Stromal cell of bone marrow (primary cell): Measurements from ENCODE around the gene RALA.
"Not testable (repeated sequence)": the region's sequence is repeated elsewhere in the genome, so short reads cannot be mapped to it uniquely, and the experiment has no call there.

Experiments used
- DNase-seq: peaks from one replicate; pipeline ENCODE4 v3.0.0-alpha.2; 2012; ENCODE audit warnings: low read depth

RALA gene

DNA sequence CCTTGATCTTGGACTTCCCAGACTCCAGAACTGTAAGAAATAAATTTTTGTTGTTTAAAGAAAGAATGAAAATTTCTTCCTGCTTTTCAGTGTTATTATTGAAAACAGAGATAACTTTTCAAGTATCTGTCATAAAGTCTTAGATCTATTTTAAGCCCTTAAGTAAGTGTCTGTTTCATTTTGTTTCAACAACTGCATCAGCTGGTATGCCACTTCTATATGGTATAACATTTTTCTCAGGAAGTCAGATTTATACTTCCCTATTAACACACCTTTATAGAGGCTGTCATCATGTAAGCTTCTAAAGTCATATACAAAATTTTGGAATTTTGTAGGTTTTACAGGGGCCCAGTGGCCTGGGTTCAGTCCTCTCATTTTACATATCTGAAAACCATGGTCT, 24.4 kb downstream of the RALA start:
- no peak for DNase-seq

GRCh38 chr7:39650676-39651075, 27.3 kb downstream of the RALA start:
- DNase-seq: peak; percentile 86

DNA sequence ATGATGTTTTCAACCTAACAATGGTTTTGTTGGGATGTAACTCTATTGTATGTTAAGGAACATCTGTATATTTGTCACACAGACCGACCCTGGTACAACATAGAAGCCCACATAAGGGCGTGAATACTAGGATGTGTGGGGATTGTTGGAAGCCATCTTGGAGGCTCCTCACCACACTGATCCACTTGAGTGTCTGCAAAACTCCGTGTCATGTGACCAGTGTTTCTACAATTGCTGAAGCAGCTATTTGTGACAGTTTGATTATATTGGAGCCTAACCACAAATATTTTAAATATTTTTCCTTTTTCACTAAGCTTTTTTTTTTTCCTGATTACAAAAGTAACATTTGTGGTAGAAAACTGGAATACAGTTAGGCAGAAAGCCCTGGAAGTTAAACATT, 27.9 kb downstream of the RALA start:
- DNase-seq: peak; percentile 15

GRCh38 chr7:39656415-39656814, 33.0 kb downstream of the RALA start:
- DNase-seq: no peak

- DNase-seq: no peak
Measured at GRCh38 chr7:39659356-39660013, 36.1 kb downstream of the RALA start.

DNA sequence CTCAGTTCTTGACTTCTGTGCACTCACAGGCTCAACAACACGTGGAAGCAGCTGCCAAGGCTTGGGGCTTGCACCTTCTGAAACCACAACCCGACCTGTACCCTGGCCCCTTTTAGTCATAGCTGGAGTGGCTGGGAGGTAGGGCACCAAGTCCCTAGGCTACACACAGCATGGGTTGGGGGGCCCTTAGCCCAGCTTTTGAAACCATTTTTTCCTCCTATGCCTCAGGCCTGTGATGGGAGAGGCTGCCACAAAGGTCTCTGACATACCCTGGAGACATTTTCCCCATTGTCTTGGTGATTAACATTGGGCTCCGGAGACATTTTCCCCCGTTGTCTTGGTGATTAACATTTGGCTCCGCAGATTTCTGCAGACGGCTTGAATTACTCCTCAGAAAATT, 38.6 kb downstream of the RALA start:
- DNase-seq: no peak

DNA sequence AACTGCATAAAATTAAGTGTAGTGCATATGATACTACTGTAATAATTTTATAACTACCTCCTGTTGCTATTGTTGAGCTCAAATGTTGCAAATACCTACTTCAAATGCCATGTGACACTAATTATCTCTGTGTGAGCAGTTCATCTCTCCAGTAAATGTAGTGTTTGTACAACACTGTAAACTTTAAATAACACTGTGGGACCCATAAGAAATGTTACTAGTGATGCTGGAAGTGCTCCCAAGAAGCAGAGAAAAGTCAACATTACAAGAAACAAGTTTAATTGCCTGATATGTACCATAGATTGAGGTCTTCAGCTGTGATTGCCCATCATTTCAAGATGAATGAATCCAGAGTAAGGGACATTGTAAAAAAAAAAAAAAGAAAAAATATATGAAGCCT, 39.9 kb downstream of the RALA start:
- no peak for DNase-seq

DNA sequence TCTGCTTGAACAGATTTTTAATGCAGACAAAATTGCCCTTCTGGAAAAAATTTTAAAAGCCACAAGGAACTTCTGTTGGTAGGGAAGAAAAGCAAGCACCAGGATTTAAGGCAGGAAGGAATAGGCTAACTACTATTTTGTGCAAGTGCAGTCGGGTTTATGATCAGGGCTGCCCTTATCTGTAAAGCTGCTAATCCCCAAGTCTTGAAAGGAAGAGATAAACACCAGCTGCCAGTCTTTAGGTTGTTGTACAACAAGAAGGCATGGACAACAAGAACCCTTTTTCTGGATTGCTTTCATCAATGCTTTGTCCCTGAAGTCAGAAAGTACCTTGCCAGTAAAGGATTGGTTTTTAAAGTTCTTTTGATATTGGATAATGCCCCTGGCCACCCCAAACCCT, 40.7 kb downstream of the RALA start:
- no peak for DNase-seq

GRCh38 chr7:39664585-39664984, 41.2 kb downstream of the RALA start:
- no peak for DNase-seq

- DNase-seq: no peak
Measured at GRCh38 chr7:39666562-39666961, 43.2 kb downstream of the RALA start.

DNA sequence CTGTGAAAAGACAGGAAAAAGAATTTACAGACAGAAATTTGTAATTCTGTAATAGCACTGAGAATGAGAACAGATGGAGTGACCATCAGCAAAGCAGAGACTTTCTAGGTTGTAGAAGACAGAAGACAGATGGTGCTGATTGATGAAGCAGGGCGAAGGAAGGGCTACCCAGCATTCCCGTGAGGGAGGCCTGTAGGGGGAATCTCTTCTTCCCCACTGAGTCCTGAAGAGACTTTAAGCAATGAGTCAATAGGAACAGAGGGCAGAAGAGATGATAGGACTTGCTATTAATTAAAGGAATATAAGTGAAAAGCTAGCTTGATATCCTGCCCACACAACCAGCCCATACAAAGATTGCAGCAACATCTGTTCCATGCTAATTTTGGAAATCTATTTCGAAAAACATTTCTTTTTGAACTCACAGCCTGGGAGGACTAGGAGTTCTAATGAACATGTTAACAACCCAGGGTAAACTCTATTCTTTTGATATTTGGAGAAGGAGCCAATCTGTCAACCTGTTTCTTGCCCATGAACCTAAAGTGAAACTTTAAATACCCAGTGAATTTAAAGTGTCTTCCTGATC, 44.1 kb downstream of the RALA start:
- DNase-seq: no peak

DNA sequence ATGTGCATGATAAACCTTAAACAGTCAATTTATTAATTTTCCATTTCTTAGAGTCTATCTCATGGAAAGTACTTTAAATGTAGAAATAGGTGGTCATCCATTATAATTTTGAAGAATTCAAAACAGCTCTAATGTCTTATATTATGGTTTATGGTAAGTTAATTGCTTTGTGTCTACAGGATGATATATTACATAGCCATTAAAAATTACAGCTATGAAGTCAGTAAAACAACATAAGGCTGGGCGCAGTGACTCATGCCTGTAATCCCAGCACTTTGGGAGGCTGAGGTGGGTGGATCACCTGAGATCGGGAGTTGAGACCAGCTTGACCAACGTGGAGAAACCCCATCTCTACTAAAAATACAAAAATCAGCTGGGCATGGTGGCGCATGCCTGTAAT, 44.9 kb downstream of the RALA start:
- DNase-seq: not testable (repeated sequence)

DNA sequence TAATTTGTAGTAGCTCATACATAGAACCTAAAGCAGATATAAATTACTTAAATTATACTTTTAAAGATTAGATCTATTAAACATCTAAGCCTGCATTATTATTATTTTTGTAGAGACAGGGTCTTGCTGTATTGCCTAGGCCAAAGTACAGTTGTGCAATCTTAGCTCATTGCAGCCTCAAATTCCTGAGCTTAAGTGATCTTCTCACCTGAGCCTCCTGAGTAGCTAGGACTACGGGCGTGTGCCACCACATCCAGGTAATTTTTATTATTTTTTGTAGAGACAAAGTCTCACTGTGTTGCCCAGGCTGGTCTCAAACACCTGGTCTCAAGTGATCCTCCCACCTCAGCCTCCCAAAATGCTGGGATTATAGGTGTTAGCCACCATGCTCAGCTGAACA, 46.7 kb downstream of the RALA start:
- DNase-seq: no peak

GRCh38 chr7:39670934-39671333, 47.6 kb downstream of the RALA start:
- DNase-seq: no peak

GRCh38 chr7:39672176-39672575, 48.8 kb downstream of the RALA start:
- no peak for DNase-seq

- DNase-seq: no peak
Measured at GRCh38 chr7:39673868-39674267, 50.5 kb downstream of the RALA start.

- DNase-seq: no peak
Measured at GRCh38 chr7:39674406-39674805, 51.0 kb downstream of the RALA start.

GRCh38 chr7:39676346-39676745, 53.0 kb downstream of the RALA start:
- no peak for DNase-seq

GRCh38 chr7:39678930-39679709, 55.7 kb downstream of the RALA start:
- no peak for DNase-seq

DNA sequence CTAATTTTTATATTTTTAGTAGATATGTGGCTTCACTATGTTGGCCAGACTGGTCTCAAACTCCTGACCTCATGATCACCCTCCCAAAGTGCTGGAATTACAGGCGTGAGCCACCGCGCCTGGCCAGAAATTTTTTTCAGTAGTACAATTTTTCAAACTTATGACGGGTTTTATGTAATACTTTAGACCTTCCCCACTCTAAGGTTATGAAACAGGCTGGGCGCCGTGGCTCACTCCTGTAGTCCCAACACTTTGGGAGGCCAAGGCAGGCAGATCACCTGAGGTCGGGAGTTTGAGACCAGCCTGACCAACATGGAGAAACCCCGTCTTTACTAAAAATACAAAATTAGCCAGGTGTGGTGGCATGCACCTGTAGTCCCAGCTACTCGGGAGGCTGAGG, 56.5 kb downstream of the RALA start:
- not testable (repeated sequence) for DNase-seq

GRCh38 chr7:39681887-39682441, 58.6 kb downstream of the RALA start:
- no peak for DNase-seq

GRCh38 chr7:39683216-39683845, 60.0 kb downstream of the RALA start:
- peak; percentile 25 for DNase-seq
